Midbrain (tissue), 1 donor: ENCODE results near the gene SLC12A3.

Experiments
- DNase-seq: peaks from one replicate; lab custom pipeline; 2025; lab: John Stamatoyannopoulos, UW

SLC12A3 gene

DNA sequence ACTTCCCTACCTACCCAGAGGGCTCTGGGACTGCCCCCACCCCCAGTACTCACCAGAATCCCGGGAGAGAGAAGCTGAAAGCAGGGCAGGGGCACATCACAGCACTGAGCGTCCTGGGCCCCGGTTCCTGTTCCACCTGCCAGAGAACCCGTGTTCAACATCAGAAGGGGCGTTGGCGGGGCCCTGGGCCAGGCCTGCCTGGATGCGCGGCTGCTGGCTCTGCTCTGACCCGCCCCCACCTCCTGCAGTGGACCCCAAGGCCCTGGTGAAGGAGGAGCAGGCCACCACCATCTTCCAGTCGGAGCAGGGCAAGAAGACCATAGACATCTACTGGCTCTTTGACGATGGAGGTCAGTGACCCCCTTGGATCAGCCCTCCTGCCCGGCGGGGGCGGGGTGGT is 27.7 kb downstream of the SLC12A3 start:
- no peak for DNase-seq

- DNase-seq, result no peak
Measured at GRCh38 chr16:56894331-56894917, 29.4 kb downstream of the SLC12A3 start.

- DNase-seq, result no peak
Measured at GRCh38 chr16:56895813-56896212, 30.8 kb downstream of the SLC12A3 start.

GRCh38 chr16:56896244-56896643 is 31.2 kb downstream of the SLC12A3 start:
- DNase-seq, result no peak

DNA sequence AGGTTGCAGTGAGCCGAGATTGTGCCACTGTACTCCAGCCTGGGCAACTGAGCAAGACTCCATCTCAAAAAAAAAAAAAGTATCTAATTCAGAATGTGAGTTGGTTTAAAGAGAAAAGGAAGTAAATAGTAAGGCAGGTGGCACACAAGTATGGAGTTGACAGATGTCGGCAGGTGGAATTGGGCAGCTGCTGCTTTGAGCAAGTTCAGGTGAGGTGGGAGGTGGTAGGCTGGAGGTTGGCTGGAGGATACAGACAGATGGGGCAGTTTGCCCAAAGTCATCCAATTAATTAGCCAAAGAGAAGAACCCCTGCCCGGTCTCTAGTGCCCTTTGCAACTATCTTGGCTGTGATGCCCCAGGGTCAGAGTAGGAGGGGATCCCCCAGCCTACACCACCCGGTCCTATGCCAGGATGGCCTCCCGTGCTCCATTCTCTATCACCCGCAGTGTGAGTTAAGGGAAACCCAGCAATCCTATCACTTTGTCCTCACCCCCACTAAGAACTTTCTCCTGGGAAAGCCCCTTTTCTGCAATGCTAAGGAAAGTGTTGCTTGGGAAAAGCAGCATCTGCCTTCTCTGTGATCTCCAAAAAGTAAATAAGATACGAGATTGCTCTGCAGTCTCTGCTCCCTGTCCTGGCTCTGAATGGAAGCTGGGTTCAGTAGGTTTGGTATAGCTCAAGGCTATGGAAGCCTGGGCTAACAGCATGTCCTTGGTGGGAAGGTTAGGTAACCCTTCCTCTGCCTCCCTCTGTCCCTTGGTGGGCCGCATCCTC is 32.2 kb downstream of the SLC12A3 start:
- no peak for DNase-seq

DNA sequence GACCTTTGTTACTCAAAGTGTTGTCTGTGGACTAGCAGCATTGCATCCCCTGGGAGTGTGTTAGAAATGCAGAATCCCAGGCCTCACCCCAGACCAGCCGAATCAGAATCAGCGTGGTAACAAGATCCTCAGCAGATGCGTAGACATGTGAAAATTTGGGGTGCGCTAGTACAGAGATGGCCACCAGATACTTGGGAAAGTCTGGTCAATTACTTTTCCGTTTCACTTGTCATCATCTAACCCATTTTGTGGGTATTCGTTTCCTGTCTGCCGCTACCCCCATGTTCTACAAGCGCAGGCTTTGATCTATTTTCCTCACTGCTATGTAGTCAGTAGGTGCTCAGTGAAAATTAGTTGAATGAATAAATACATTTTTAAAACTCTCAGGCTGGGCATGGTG is 33.8 kb downstream of the SLC12A3 start:
- no peak for DNase-seq

DNA sequence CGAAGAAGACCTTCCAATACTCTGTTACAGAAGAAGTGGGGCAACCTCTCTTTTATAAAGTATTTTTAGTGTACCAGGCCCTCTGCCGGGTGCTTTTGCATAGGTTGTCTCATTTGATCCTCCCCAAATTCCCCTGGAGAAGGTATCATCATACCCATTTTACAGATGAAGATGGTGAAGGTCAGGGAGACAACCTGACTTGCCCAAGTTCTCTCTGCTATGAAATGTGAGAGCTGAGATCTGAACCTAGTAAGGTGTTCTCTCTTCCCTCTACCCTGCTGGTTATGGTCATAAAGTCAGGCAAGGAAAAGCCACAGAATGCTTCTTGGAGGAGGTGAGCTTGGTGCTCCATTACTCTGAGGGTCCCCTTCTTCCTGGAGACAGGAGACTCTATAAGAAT is 38.9 kb downstream of the SLC12A3 start:
- no peak for DNase-seq

- DNase-seq, result no peak
Measured at GRCh38 chr16:56907401-56907800, 42.4 kb downstream of the SLC12A3 start.

- no peak for DNase-seq
Measured at GRCh38 chr16:56909527-56909979, 44.5 kb downstream of the SLC12A3 start.

GRCh38 chr16:56910112-56910511 is 45.1 kb downstream of the SLC12A3 start:
- no peak for DNase-seq

DNA sequence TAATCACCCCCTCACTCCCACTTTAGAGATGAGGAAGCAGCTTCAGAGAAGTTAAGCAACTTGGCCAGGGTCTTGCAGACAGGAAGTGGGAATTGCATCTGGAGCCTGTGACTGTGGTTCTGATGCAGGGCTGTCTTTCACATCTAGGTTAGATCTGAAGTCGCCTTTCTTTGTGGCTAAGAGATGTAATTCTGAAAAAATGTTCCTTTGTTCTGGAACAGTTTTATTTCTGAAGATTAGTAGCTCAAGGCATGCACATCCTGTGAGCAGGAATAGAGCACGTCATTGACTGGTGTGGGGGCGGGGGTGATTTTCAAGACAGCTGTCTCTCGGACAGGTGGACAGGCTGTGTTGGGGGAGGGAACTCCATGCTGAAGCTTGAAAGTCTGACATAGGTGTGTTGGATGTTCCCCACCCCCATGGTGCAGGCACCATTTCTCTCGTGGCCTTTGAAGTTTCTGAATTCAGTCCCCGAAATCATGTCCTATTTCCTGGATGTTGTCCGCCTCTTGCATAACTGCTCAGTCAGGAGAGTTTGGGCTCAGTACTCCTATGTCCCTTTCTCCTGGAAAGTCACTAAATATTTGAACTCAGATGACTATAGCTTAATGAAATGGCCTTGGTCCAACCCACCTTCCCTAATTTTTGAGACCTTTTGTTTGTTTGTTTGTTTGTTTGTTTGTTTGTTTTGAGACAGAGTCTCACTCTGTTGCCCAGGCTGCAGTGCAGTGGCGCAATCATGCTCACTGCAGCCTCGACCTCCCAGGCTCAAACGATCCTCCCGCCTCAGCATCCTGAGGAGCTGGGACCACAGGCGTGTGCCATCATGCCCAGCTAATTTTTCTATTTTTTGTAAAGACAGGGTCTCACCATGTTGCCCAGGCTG is 45.9 kb downstream of the SLC12A3 start:
- no peak for DNase-seq

GRCh38 chr16:56911771-56912571 is 47.0 kb downstream of the SLC12A3 start:
- peak; percentile 38 for DNase-seq

DNA sequence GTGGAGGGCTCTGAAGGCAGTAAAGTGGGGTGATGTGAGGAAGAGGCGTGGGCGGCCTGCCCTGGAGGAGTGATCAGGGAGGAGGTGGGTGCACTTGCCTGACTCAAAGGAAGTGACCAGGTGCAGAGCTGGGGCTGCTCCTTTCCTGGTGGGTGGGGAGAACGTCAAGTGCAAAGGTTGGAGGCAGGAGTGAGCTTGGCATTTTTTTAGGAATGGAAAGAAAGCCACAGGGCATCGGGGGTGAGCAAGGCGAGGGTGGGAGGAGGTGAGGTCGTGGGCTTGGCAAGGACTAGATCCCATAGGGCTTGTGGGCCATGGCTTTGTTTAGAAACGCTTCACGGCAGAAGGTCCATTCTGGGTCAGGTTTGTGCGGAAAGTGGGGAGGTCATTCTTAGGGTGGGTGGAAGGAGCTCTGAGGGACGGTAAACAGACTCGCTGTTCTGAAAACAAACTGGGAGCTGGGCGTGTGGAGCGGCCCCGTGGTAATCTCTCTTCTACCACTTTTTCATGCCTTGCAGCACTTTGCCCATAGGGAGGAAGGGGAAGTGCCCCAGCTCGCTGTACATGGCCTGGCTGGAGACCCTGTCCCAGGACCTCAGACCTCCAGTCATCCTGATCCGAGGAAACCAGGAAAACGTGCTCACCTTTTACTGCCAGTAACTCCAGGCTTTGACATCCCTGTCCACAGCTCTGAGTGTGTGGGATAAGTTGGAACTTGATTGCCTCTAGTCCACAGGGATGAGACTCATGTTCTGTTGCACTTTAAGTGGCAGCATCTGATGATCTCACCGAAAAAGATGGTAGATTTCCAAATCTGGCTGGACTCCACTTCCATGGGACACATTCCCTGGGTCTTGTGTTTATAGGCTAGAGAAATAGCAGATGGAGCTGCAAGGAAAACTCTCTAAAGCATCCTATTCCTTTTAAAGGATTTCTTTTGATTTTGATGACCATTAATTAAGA is 48.0 kb downstream of the SLC12A3 start:
- no peak for DNase-seq

DNA sequence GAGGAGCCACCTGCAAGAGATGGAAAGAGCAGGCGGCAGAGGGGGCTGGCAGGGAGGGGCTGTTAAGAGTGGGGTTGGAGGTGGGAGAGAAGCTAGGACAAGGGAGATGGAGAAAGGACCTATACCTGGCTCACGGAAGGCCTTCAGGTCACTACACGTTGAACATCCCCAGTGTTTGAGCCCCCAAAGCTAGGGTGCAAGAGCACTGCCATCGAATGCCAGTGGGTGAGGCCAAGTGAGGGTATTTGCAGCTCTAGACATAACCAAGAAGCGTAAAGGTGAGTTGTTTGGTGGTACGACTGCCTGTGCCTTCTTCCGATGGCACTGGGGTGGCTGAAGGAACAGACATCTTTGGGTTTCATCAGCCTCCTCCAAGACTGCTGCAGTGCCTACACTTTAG is 49.9 kb downstream of the SLC12A3 start:
- no peak for DNase-seq

- DNase-seq, result no peak
Measured at GRCh38 chr16:56915336-56916119, 50.5 kb downstream of the SLC12A3 start.

GRCh38 chr16:56916571-56917403 is 51.8 kb downstream of the SLC12A3 start:
- DNase-seq, result peak; percentile 18

- DNase-seq, result no peak
Measured at GRCh38 chr16:56918467-56919012, 53.5 kb downstream of the SLC12A3 start.

DNA sequence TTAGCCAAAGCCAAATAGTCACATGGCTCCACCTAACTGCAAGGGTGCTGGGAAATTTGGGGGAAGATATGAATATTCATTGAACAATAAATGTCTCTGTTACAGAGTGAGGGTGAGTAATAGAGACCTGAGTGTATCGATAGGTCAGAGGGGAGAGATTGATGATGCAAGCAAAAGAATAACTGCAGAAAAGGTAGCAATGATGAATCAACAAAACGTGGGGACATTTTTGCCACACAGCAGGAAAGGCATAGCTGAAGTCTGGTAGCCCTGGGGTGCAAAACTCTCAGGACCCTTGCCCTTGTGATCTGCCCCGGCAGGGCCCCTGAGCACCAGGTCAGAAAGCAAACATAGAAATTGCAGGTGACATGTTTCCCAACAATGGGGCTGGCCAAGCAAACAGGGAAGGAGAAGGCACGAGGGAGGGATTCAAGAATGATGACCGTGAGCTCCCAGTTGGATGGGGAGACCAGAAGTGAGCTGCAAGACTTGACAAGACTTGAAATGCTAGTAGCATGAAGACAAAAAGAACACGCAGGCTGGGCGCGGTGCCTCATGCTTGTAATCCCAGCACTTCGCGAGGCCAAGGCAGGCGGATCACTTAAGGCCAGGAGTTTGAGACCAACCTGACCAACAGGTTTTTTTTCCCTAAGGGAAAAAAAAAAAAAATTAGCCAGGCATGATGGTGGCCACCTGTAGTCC is 54.2 kb downstream of the SLC12A3 start:
- no peak for DNase-seq
